ENCODE data around the gene SENP2.

- TF ChIP-seq CTCF (conservative IDR thresholded peaks at IDR 0.05; ENCODE audit: low read depth in 2 of 2) = no peak
- TF ChIP-seq POLR2AphosphoS5 (IDR thresholded peaks at IDR 0.05; ENCODE audit: low read depth) = no peak
- TF ChIP-seq ETS1 (IDR thresholded peaks at IDR 0.05) = no peak
- TF ChIP-seq ZNF114 (CRISPR knock-in tag; IDR thresholded peaks at IDR 0.05) = no peak
- no peak for TF ChIP-seq CREB1 (CRISPR knock-in tag; IDR thresholded peaks at IDR 0.05; ENCODE audit: low read depth)
- no peak for TF ChIP-seq EZH2 (IDR thresholded peaks at IDR 0.05; ENCODE audit: low read depth, unreplicated experiment)
Measured at GRCh38 chr3:185539934-185540333, 46.2 kb upstream of the SENP2 start.

Data from GM23338 (cell line).